ENCODE data around the gene TEX19.

DNA sequence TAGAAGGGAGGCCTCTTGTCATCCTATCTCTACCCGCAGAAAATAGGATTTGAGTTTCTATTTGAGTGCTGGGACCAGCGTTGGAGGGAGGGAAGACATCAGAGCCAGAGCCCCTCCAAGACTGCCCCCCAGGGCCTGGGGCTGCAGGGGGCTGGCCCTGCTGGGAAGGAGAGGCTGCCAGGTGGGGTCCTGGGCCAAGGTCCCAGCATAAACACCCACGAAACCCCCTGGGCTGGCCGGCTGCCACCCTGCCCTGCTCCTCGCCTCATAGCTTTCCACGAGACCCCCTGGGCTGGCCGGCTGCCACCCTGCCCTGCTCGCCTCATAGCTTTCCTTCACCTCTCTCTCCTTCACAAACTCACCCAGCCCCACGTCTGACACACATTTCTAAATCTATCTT lies 10.6 kb upstream of the TEX19 start:
- TF ChIP-seq CTCF (IDR thresholded peaks at IDR 0.05; ENCODE audit: control extremely low read depth in 1 of 3, insufficient read depth in 1 of 3, low read depth in 1 of 3, low read length in 3 of 3) (no peak), TAF1 (IDR thresholded peaks at IDR 0.05; ENCODE audit: low read depth, low read length) (no peak), EGR1 (IDR thresholded peaks at IDR 0.05; ENCODE audit: borderline replicate concordance, low read depth, low read length) (no peak), CREB1 (IDR thresholded peaks at IDR 0.05) (no peak), POLR2A (IDR thresholded peaks at IDR 0.05; ENCODE audit: control extremely low read depth in 1 of 2, low read depth in 2 of 2, low read length in 2 of 2) (no peak), NRF1 (IDR thresholded peaks at IDR 0.05; ENCODE audit: low read depth, low read length) (no peak), FOSL1 (IDR thresholded peaks at IDR 0.05; ENCODE audit: insufficient read depth, low read depth, low read length) (no peak), POLR2AphosphoS5 (IDR thresholded peaks at IDR 0.05; ENCODE audit: low read depth, low read length) (no peak), RAD21 (IDR thresholded peaks at IDR 0.05 in 1 of 2, conservative IDR thresholded peaks at IDR 0.05 in 1 of 2; ENCODE audit: low read depth in 2 of 2, low read length in 2 of 2) (no peak), EP300 (IDR thresholded peaks at IDR 0.05; ENCODE audit: borderline replicate concordance in 1 of 2, low read depth in 2 of 2, low read length in 2 of 2) (no peak)
- TF ChIP-seq, protein P1, sequence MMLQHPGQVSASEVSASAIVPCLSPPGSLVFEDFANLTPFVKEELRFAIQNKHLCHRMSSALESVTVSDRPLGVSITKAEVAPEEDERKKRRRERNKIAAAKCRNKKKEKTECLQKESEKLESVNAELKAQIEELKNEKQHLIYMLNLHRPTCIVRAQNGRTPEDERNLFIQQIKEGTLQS (IDR thresholded peaks at IDR 0.05; ENCODE audit: insufficient read depth, low read depth, low read length): no peak
